Caco-2 (cell line): ENCODE results near the gene RPH3AL. TPM values are rescaled to one million over a fixed set of nuclear protein-coding genes. Genes with fewer than 3 reads are reported as not detected.

Source experiments
- Bru-seq: library from RNA; stranded (reverse); fragments of 400-500 nt; gene quantifications from one replicate; lab custom pipeline; 2021; lab: Mats Ljungman, UMichigan
- BruChase-seq, 2 experiments: library from RNA; stranded (reverse); fragments of 400-500 nt; gene quantifications; one replicate each; lab custom pipeline; 2021; lab: Mats Ljungman, UMichigan
- BruUV-seq: library from RNA; stranded (reverse); fragments of 400-500 nt; replicated peaks from 2 replicates; lab custom pipeline; 2021; lab: Mats Ljungman, UMichigan
- CTCF ChIA-PET: fragments of 300-600 bp; sonication (Branson Sonifier 250); formaldehyde crosslinking; loops from one replicate; lab custom pipeline; 2022; ENCODE audit warnings: antibody characterized with exemption; lab: Charles Lee
- POLR2A ChIA-PET: fragments of 300-600 bp; sonication (Branson Sonifier 250); formaldehyde crosslinking; loops from one replicate; lab custom pipeline; 2022; ENCODE audit warnings: antibody characterized with exemption; lab: Charles Lee
- DNase-seq, 2 experiments: peaks; one replicate each; pipeline versions ENCODE4 v3.0.0 to v3.0.0-alpha.2; 2020 to 2022
- H3K27me3 ChIP-seq: replicated peaks from 2 replicates; pipeline ENCODE4 v1.6.0; 2011; ENCODE audit warnings: low read length; ENCODE audit not compliant: control insufficient read depth, insufficient read depth
- H3K36me3 ChIP-seq: 2 replicates; pipeline ENCODE4 v1.5.1; 2011; ENCODE audit warnings: low read length; ENCODE audit not compliant: control insufficient read depth, insufficient read depth
- H3K4me1 ChIP-seq: fragments of 250-450 bp; sonication (Bioruptor Pico); 2 replicates; pipeline ENCODE4 v1.5.1; 2020; ENCODE audit warnings: mild to moderate bottlenecking
- H3K4me3 ChIP-seq: 2 replicates; pipeline ENCODE4 v1.5.1; 2011; ENCODE audit warnings: low read depth, mild to moderate bottlenecking, control low read depth, low read length
- H3K9me3 ChIP-seq: fragments of 250-450 bp; sonication (Bioruptor Pico); 2 replicates; pipeline ENCODE4 v1.5.1; 2020; ENCODE audit warnings: mild to moderate bottlenecking, moderate library complexity
- H3K27ac Mint-ChIP-seq: one replicate; pipeline ENCODE4 v1.8.0; 2022; ENCODE audit warnings: mixed read lengths; ENCODE audit not compliant: unreplicated experiment
- H3K27me3 Mint-ChIP-seq: one replicate; pipeline ENCODE4 v1.8.0; 2022; ENCODE audit warnings: mixed read lengths; ENCODE audit not compliant: insufficient read depth, unreplicated experiment
- H3K36me3 Mint-ChIP-seq: one replicate; pipeline ENCODE4 v1.8.0; 2022; ENCODE audit warnings: mild to moderate bottlenecking, mixed read lengths; ENCODE audit not compliant: insufficient read depth, unreplicated experiment
- H3K4me1 Mint-ChIP-seq: one replicate; pipeline ENCODE4 v1.8.0; 2022; ENCODE audit warnings: low read depth, mixed read lengths; ENCODE audit not compliant: unreplicated experiment
- H3K4me3 Mint-ChIP-seq: one replicate; pipeline ENCODE4 v1.8.0; 2022; ENCODE audit warnings: mild to moderate bottlenecking, moderate library complexity, mixed read lengths; ENCODE audit not compliant: unreplicated experiment
- H3K9me3 Mint-ChIP-seq: one replicate; pipeline ENCODE4 v1.8.0; 2022; ENCODE audit warnings: mixed read lengths; ENCODE audit not compliant: unreplicated experiment
- CTCF ChIP-seq, 2 experiments: fragments of 200-600 bp in 1 of 2; IDR thresholded peaks; 1 replicate in 1 of 2; 2 replicates in 1 of 2; pipeline versions ENCODE4 v1.5.1 to v1.8.0; 2011 to 2022; ENCODE audit warnings: antibody characterized with exemption in 1 of 2, control low read depth in 1 of 2, inconsistent platforms in 1 of 2, low read depth in 1 of 2, low read length in 1 of 2, mild to moderate bottlenecking in 1 of 2, moderate library complexity in 1 of 2; ENCODE audit not compliant: insufficient read depth in 1 of 2, severe bottlenecking in 1 of 2, unreplicated experiment in 1 of 2
- intact Hi-C: fragments of 100-400 bp; cut with micrococcal nuclease; formaldehyde crosslinking; loops from one replicate; pipeline ENCODE4 v1.10.0; 2022; ENCODE audit not compliant: unreplicated experiment
- long read RNA-seq: library from polyadenylated mRNA; stranded (forward); transcript quantifications from one replicate; pipeline ENCODE4 v2.0.0, GENCODE V29; 2022
- total RNA-seq: library from RNA; stranded (reverse); gene quantifications from 2 replicates; pipeline ENCODE4 v1.2.3, GENCODE V29; 2022

The RPH3AL gene
- 36.0 and 37.0 TPM in 2 replicates for total RNA-seq
- percentile 63 among the genes with signal in this experiment for Bru-seq, nascent RNA
- BruChase-seq, experiment 1, labeled RNA remaining after a 2-hour chase: percentile 64 among the genes with signal in this experiment
- percentile 72 among the genes with signal in this experiment for BruChase-seq, experiment 2, labeled RNA remaining after a 6-hour chase
- long read RNA-seq, transcript RPH3AL-222 (9 exons, 2,578 nt): major isoform, 21 of 42 reads
- long read RNA-seq, partial matches to known transcripts: 2 of 42 reads
- long read RNA-seq, other reads (novel, unspliced or antisense): 14 of 42 reads

GRCh38 chr17:352421-353212 lies at the start of gene RPH3AL:
TSS of gene RPH3AL (minus strand) at chr17:352807. CDS start at chr17:327543, 25,264 bp downstream.
- POLR2A ChIA-PET: no interaction called here
- TF ChIP-seq CTCF (IDR thresholded peaks at IDR 0.05; ENCODE audit: insufficient read depth in 1 of 2, low read depth in 1 of 2, low read length in 1 of 2, severe bottlenecking in 1 of 2, unreplicated experiment in 1 of 2): no peak
- no peaks in the 10 kb centered on the region for H3K27me3 ChIP-seq
- no peaks in the 10 kb centered on the region for H3K9me3 Mint-ChIP-seq
- peaks cover 29% of the 10 kb centered on the region for H3K4me1 ChIP-seq
- no peaks in the 10 kb centered on the region for H3K27me3 Mint-ChIP-seq
- no peaks in the 10 kb centered on the region for H3K9me3 ChIP-seq
- H3K36me3 Mint-ChIP-seq: peaks cover 48% of the 10 kb centered on the region
- TSS peak; percentile 83 for BruUV-seq
- CTCF ChIA-PET: interaction anchor here (0.6 kb wide), 1 partner anchor 21 kb away, joined by 3 read pairs; no protein-coding TSS in a partner anchor
- H3K4me3 Mint-ChIP-seq: peak within 1 kb of the TSS; percentile 86
- peaks cover 42% of the 10 kb centered on the region for H3K4me1 Mint-ChIP-seq
- intact Hi-C loops: loop anchor here (1.0 to 2.0 kb wide), 2 partner anchors 32 to 644 kb away; no protein-coding TSS in a partner anchor
- peak within 1 kb of the TSS; percentile 98 for H3K27ac Mint-ChIP-seq
- peak; percentile 91 to 94 for DNase-seq
- H3K36me3 ChIP-seq: peaks cover 1% of the 10 kb centered on the region; the same call in 1 of the 2 replicates
- H3K4me3 ChIP-seq: peak within 1 kb of the TSS; percentile 44

GRCh38 chr17:400257-400656 lies 47.6 kb upstream of the RPH3AL start:
- no peak overlapping the region for H3K4me3 Mint-ChIP-seq
- Histone ChIP-seq H3K36me3 (no peaks in the 10 kb centered on the region), H3K9me3 (no peaks in the 10 kb centered on the region), H3K4me3 (no peak overlapping the region), H3K4me1 (no peaks in the 10 kb centered on the region), H3K27me3 (no peaks in the 10 kb centered on the region)
- no peaks in the 10 kb centered on the region for H3K36me3 Mint-ChIP-seq
- DNase-seq: no peak
- ChIA-PET POLR2A (no interaction called here), CTCF (no interaction called here)
- no peaks in the 10 kb centered on the region for H3K4me1 Mint-ChIP-seq
- BruUV-seq: no TSS peak
- intact Hi-C loops: no loop called here
- peaks cover 5% of the 10 kb centered on the region for H3K27me3 Mint-ChIP-seq
- TF ChIP-seq CTCF (IDR thresholded peaks at IDR 0.05; ENCODE audit: insufficient read depth in 1 of 2, low read depth in 1 of 2, low read length in 1 of 2, severe bottlenecking in 1 of 2, unreplicated experiment in 1 of 2): no peak
- no peak overlapping the region for H3K27ac Mint-ChIP-seq
- no peaks in the 10 kb centered on the region for H3K9me3 Mint-ChIP-seq

- Histone ChIP-seq H3K4me1 (0 out of 2 replicates have a peak, but pooled peaks cover 4% of the 10 kb centered on the region), H3K36me3 (no peaks in the 10 kb centered on the region), H3K27me3 (no peaks in the 10 kb centered on the region), H3K4me3 (no peak overlapping the region), H3K9me3 (no peaks in the 10 kb centered on the region)
- no peak overlapping the region for H3K27ac Mint-ChIP-seq
- ChIA-PET CTCF (no interaction called here), POLR2A (no interaction called here)
- intact Hi-C loops: no loop called here
- no peaks in the 10 kb centered on the region for H3K9me3 Mint-ChIP-seq
- DNase-seq: no peak
- H3K4me1 Mint-ChIP-seq: peaks cover 7% of the 10 kb centered on the region
- no peaks in the 10 kb centered on the region for H3K27me3 Mint-ChIP-seq
- no peaks in the 10 kb centered on the region for H3K36me3 Mint-ChIP-seq
- no peak overlapping the region for H3K4me3 Mint-ChIP-seq
- BruUV-seq: no TSS peak
- TF ChIP-seq CTCF (IDR thresholded peaks at IDR 0.05; ENCODE audit: insufficient read depth in 1 of 2, low read depth in 1 of 2, low read length in 1 of 2, severe bottlenecking in 1 of 2, unreplicated experiment in 1 of 2): no peak
Observed at GRCh38 chr17:396788-397187, 44.2 kb upstream of the RPH3AL start.
